GM12878 (cell line): ENCODE data around the gene CTBP1. TPM values are rescaled to one million over a fixed set of nuclear protein-coding genes. Genes with fewer than 3 reads are reported as not detected.

ENCODE experiments used
- BHLHE40 ChIP-seq, 2 experiments: fragments of 450-650 bp in 1 of 2; IDR thresholded peaks; 2 replicates each; pipeline ENCODE4 v1.6.1; 2011 to 2017; ENCODE audit warnings: low read depth in 2 of 2, borderline replicate concordance in 1 of 2, improper control_type of control experiment in 1 of 2, low read length in 1 of 2, mild to moderate bottlenecking in 1 of 2
- CREM ChIP-seq: IDR thresholded peaks from 2 replicates; pipeline ENCODE4 v1.6.1; 2014; ENCODE audit warnings: antibody characterized with exemption, low read depth
- FOS ChIP-seq: IDR thresholded peaks from 3 replicates; pipeline ENCODE4 v1.6.1; 2011; ENCODE audit warnings: borderline replicate concordance; ENCODE audit not compliant: insufficient read length; ENCODE audit errors: extremely low read depth
- KDM1A ChIP-seq: fragments of 200-600 bp; sonication (generic); IDR thresholded peaks from 2 replicates; pipeline ENCODE4 v1.6.1; 2016; ENCODE audit warnings: borderline replicate concordance
- LARP7 ChIP-seq: fragments of 450-650 bp; IDR thresholded peaks from 2 replicates; pipeline ENCODE4 v1.6.1; 2017; ENCODE audit warnings: mild to moderate bottlenecking
- SUPT20H ChIP-seq: IDR thresholded peaks from 2 replicates; pipeline ENCODE4 v1.6.1; 2011; ENCODE audit warnings: low read depth, mild to moderate bottlenecking, low read length, moderate library complexity, borderline replicate concordance; ENCODE audit not compliant: control insufficient read depth
- polyA plus RNA-seq, 11 experiments: library from polyadenylated mRNA; depleted of rRNA in 4 of 11; unstranded in 6 of 11; stranded (reverse) in 5 of 11; fragments of >200 nt; fragmentation: Nextera tagmentation in 4 of 11; fragmentation: Illumina TruSeq in 1 of 11; extraction: Ambion mirVana in 4 of 11; extraction: Trizol in 1 of 11; gene quantifications; 1 replicate in 1 of 11; 2 replicates in 10 of 11; pipeline versions ENCODE4 v1.2.1 to v1.2.3, GENCODE V29; 2011 to 2016; ENCODE audit warnings: inconsistent platforms in 2 of 11, missing spikeins in 2 of 11, low read depth in 1 of 11
- total RNA-seq, 4 experiments: library from RNA; depleted of rRNA in 3 of 4; stranded (reverse); fragments of >200 nt in 3 of 4; fragmentation: Illumina TruSeq in 1 of 4; extraction: Trizol in 1 of 4; gene quantifications; 2 replicates each; pipeline versions ENCODE4 v1.2.1 to v1.2.3, GENCODE V29; 2013 to 2021
- TF ChIP-seq, protein P1 (sequence below): fragments of 450-650 bp; IDR thresholded peaks from 2 replicates; pipeline ENCODE4 v1.6.1; 2014; ENCODE audit warnings: mild to moderate bottlenecking
- TF ChIP-seq, protein P2 (sequence below): fragments of 450-650 bp; conservative IDR thresholded peaks from 2 replicates; pipeline ENCODE4 v1.6.1; 2017; ENCODE audit warnings: mild to moderate bottlenecking, moderate library complexity
- TF ChIP-seq, protein P3 (sequence below): fragments of 450-650 bp; formaldehyde crosslinking; IDR thresholded peaks from 2 replicates; pipeline ENCODE4 v1.5.0; 2022; ENCODE audit warnings: mild to moderate bottlenecking, missing genetic modification characterization
- TF ChIP-seq, protein P4 (sequence below): fragments of 450-650 bp; IDR thresholded peaks from 2 replicates; pipeline ENCODE4 v1.6.1; 2017; ENCODE audit warnings: mild to moderate bottlenecking, moderate library complexity
- TF ChIP-seq, protein P5 (sequence below): fragments of 450-650 bp; IDR thresholded peaks from 2 replicates; pipeline ENCODE4 v1.6.1; 2017; ENCODE audit warnings: antibody characterized with exemption, mild to moderate bottlenecking, moderate library complexity

CTBP1 gene
- total and polyA plus RNA-seq, 10 of the 15 experiments (the other 5 are each of a cell fraction or from before 2014, with no cell fraction given): 7.4 to 182 (median 63.1) TPM

DNA sequence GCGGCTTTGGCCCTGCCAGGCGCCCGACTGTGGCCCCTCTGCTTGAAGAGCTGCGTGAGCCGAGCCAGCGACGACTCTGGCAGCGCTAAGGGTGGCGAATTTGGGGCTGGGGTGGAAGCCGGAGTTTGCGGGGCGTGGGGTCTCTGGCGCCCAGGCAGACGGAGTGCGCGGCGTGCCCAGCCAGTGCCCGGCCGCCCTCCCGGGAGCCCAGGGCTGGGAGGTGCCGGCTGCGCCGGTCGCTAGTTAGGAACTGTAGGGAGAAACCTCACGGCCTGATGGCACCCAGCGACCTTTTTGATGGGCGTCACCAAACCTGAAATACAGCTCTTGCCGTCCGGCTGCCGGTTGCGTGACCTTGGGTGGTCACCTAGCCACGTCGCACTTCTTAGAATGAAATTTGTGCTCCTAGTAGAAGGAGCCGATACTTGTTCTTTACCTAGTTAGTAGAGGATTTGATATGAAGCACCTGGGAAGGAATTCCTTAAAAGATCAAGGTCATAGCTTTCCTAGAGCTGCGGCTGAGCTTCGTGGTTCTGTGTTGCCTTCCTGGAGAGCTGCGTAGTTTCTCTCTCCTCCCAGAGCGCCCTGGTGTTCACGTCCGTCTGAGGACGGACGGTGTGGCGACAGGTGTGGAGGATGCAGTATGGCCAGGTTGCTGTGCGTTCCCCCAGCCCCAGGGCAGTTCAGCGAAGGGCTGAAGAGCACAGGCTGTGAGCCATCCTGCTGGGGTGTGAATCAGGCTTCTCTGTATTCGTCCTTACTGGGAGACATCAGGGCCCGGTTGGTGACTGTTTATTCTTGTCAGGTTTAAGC lies 41.4 kb upstream of the CTBP1 start (continued):
- TF ChIP-seq FOS (no peak), CREM (no peak), SUPT20H (no peak), BHLHE40 (IDR thresholded peaks at IDR 0.05; ENCODE audit: borderline replicate concordance in 1 of 2, low read depth in 2 of 2, low read length in 1 of 2) (no peak), LARP7 (0 out of 2 replicates have a peak, but pooled peaks have one; percentile 35), KDM1A (no peak)
- TF ChIP-seq, protein P1, sequence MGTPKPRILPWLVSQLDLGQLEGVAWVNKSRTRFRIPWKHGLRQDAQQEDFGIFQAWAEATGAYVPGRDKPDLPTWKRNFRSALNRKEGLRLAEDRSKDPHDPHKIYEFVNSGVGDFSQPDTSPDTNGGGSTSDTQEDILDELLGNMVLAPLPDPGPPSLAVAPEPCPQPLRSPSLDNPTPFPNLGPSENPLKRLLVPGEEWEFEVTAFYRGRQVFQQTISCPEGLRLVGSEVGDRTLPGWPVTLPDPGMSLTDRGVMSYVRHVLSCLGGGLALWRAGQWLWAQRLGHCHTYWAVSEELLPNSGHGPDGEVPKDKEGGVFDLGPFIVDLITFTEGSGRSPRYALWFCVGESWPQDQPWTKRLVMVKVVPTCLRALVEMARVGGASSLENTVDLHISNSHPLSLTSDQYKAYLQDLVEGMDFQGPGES: no peak
- TF ChIP-seq, protein P2, sequence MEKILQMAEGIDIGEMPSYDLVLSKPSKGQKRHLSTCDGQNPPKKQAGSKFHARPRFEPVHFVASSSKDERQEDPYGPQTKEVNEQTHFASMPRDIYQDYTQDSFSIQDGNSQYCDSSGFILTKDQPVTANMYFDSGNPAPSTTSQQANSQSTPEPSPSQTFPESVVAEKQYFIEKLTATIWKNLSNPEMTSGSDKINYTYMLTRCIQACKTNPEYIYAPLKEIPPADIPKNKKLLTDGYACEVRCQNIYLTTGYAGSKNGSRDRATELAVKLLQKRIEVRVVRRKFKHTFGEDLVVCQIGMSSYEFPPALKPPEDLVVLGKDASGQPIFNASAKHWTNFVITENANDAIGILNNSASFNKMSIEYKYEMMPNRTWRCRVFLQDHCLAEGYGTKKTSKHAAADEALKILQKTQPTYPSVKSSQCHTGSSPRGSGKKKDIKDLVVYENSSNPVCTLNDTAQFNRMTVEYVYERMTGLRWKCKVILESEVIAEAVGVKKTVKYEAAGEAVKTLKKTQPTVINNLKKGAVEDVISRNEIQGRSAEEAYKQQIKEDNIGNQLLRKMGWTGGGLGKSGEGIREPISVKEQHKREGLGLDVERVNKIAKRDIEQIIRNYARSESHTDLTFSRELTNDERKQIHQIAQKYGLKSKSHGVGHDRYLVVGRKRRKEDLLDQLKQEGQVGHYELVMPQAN: no peak
- TF ChIP-seq, protein P3, sequence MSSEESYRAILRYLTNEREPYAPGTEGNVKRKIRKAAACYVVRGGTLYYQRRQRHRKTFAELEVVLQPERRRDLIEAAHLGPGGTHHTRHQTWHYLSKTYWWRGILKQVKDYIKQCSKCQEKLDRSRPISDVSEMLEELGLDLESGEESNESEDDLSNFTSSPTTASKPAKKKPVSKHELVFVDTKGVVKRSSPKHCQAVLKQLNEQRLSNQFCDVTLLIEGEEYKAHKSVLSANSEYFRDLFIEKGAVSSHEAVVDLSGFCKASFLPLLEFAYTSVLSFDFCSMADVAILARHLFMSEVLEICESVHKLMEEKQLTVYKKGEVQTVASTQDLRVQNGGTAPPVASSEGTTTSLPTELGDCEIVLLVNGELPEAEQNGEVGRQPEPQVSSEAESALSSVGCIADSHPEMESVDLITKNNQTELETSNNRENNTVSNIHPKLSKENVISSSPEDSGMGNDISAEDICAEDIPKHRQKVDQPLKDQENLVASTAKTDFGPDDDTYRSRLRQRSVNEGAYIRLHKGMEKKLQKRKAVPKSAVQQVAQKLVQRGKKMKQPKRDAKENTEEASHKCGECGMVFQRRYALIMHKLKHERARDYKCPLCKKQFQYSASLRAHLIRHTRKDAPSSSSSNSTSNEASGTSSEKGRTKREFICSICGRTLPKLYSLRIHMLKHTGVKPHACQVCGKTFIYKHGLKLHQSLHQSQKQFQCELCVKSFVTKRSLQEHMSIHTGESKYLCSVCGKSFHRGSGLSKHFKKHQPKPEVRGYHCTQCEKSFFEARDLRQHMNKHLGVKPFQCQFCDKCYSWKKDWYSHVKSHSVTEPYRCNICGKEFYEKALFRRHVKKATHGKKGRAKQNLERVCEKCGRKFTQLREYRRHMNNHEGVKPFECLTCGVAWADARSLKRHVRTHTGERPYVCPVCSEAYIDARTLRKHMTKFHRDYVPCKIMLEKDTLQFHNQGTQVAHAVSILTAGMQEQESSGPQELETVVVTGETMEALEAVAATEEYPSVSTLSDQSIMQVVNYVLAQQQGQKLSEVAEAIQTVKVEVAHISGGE (CRISPR knock-in tag): no peak
- TF ChIP-seq, protein P4, sequence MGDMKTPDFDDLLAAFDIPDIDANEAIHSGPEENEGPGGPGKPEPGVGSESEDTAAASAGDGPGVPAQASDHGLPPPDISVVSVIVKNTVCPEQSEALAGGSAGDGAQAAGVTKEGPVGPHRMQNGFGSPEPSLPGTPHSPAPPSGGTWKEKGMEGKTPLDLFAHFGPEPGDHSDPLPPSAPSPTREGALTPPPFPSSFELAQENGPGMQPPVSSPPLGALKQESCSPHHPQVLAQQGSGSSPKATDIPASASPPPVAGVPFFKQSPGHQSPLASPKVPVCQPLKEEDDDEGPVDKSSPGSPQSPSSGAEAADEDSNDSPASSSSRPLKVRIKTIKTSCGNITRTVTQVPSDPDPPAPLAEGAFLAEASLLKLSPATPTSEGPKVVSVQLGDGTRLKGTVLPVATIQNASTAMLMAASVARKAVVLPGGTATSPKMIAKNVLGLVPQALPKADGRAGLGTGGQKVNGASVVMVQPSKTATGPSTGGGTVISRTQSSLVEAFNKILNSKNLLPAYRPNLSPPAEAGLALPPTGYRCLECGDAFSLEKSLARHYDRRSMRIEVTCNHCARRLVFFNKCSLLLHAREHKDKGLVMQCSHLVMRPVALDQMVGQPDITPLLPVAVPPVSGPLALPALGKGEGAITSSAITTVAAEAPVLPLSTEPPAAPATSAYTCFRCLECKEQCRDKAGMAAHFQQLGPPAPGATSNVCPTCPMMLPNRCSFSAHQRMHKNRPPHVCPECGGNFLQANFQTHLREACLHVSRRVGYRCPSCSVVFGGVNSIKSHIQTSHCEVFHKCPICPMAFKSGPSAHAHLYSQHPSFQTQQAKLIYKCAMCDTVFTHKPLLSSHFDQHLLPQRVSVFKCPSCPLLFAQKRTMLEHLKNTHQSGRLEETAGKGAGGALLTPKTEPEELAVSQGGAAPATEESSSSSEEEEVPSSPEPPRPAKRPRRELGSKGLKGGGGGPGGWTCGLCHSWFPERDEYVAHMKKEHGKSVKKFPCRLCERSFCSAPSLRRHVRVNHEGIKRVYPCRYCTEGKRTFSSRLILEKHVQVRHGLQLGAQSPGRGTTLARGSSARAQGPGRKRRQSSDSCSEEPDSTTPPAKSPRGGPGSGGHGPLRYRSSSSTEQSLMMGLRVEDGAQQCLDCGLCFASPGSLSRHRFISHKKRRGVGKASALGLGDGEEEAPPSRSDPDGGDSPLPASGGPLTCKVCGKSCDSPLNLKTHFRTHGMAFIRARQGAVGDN: 0 out of 2 replicates have a peak, but pooled peaks have one; percentile 16
- TF ChIP-seq, protein P5, sequence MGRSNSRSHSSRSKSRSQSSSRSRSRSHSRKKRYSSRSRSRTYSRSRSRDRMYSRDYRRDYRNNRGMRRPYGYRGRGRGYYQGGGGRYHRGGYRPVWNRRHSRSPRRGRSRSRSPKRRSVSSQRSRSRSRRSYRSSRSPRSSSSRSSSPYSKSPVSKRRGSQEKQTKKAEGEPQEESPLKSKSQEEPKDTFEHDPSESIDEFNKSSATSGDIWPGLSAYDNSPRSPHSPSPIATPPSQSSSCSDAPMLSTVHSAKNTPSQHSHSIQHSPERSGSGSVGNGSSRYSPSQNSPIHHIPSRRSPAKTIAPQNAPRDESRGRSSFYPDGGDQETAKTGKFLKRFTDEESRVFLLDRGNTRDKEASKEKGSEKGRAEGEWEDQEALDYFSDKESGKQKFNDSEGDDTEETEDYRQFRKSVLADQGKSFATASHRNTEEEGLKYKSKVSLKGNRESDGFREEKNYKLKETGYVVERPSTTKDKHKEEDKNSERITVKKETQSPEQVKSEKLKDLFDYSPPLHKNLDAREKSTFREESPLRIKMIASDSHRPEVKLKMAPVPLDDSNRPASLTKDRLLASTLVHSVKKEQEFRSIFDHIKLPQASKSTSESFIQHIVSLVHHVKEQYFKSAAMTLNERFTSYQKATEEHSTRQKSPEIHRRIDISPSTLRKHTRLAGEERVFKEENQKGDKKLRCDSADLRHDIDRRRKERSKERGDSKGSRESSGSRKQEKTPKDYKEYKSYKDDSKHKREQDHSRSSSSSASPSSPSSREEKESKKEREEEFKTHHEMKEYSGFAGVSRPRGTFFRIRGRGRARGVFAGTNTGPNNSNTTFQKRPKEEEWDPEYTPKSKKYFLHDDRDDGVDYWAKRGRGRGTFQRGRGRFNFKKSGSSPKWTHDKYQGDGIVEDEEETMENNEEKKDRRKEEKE: no peak
